Nephron (organoid): ENCODE measurements around the gene TMEM248.
A peak's percentile ranks its signal among the peaks of the same experiment; 100 is the strongest.
"Not testable (repeated sequence)": the region's sequence is repeated elsewhere in the genome, so short reads cannot be mapped to it uniquely, and the experiment has no call there.

Source experiments
- H3K27ac Mint-ChIP-seq, 3 experiments: 2 replicates each; pipeline ENCODE4 v1.8.0; 2020; ENCODE audit warnings: mixed read lengths in 3 of 3, mild to moderate bottlenecking in 2 of 3, moderate library complexity in 1 of 3
- H3K27me3 Mint-ChIP-seq: 2 replicates; pipeline ENCODE4 v1.8.0; 2021; ENCODE audit warnings: low read depth, mild to moderate bottlenecking, moderate library complexity, mixed read lengths
- H3K36me3 Mint-ChIP-seq: 2 replicates; pipeline ENCODE4 v1.8.0; 2020; ENCODE audit warnings: low read depth, mixed read lengths
- H3K4me1 Mint-ChIP-seq: 2 replicates; pipeline ENCODE4 v1.8.0; 2020; ENCODE audit warnings: mixed read lengths
- H3K4me3 Mint-ChIP-seq, 3 experiments: 2 replicates each; pipeline ENCODE4 v1.8.0; 2020; ENCODE audit warnings: mild to moderate bottlenecking in 3 of 3, mixed read lengths in 3 of 3, moderate library complexity in 2 of 3
- H3K9me3 Mint-ChIP-seq: 2 replicates; pipeline ENCODE4 v1.8.0; 2020; ENCODE audit warnings: mixed read lengths
- CTCF ChIP-seq, 3 experiments: fragments of 200-600 bp; sonication (generic); IDR thresholded peaks; one replicate each; pipeline ENCODE4 v1.5.0; 2021; ENCODE audit warnings: antibody characterized with exemption in 3 of 3; ENCODE audit not compliant: unreplicated experiment in 3 of 3

TMEM248 gene

GRCh38 chr7:66994691-66995049, 73.6 kb downstream of the TMEM248 start:
- Mint-ChIP-seq H3K27ac (peak overlapping the region; percentile 97 to 100 (median 99)), H3K36me3 (peaks cover 21% of the 10 kb centered on the region), H3K4me3 (peak overlapping the region; percentile 98)
- H3K27me3 Mint-ChIP-seq, H3K4me1 Mint-ChIP-seq, H3K9me3 Mint-ChIP-seq: not testable (repeated sequence)
- TF ChIP-seq CTCF (IDR thresholded peaks at IDR 0.05; ENCODE audit: unreplicated experiment in 3 of 3): peak in 2 of 3 experiments; percentile 22 to 42

- peaks cover 21% of the 10 kb centered on the region for H3K36me3 Mint-ChIP-seq
- H3K4me1 Mint-ChIP-seq, H3K27me3 Mint-ChIP-seq, H3K9me3 Mint-ChIP-seq: not testable (repeated sequence)
- peak in 1 of 3 experiments; percentile 31 for TF ChIP-seq CTCF (IDR thresholded peaks at IDR 0.05; ENCODE audit: unreplicated experiment in 3 of 3)
- H3K27ac Mint-ChIP-seq: peak within 1 kb of the TSS; percentile 97 to 100 (median 99)
- peak within 1 kb of the TSS; percentile 98 for H3K4me3 Mint-ChIP-seq
These were observed 74.2 kb downstream of the TMEM248 start, which contains the start of gene SBDS for GRCh38 chr7:66995050-66995776. TSS of gene SBDS (minus strand) at chr7:66995586. CDS start at chr7:66995417, 169 bp downstream.

GRCh38 chr7:66996444-66997191, 75.6 kb downstream of the TMEM248 start, which contains the start of gene TYW1:
TSS of gene TYW1 (plus strand) at chr7:66996833. CDS start at chr7:66996979, 146 bp downstream.
- H3K27ac Mint-ChIP-seq: peak within 1 kb of the TSS; percentile 90 to 100 (median 97)
- H3K4me1 Mint-ChIP-seq, H3K9me3 Mint-ChIP-seq, H3K27me3 Mint-ChIP-seq: not testable (repeated sequence)
- H3K4me3 Mint-ChIP-seq: peak within 1 kb of the TSS; percentile 91 to 98 (median 98)
- H3K36me3 Mint-ChIP-seq: peaks cover 16% of the 10 kb centered on the region

GRCh38 chr7:67000601-67001258, 79.7 kb downstream of the TMEM248 start:
- H3K27me3 Mint-ChIP-seq, H3K9me3 Mint-ChIP-seq, H3K4me1 Mint-ChIP-seq: not testable (repeated sequence)
- Mint-ChIP-seq H3K4me3 (peak overlapping the region; percentile 61 to 81 (median 79)), H3K27ac (peak overlapping the region in 2 of 3 experiments; percentile 47 to 54), H3K36me3 (peaks cover 14% of the 10 kb centered on the region)
- peak; percentile 30 to 50 (median 42) for TF ChIP-seq CTCF (IDR thresholded peaks at IDR 0.05; ENCODE audit: unreplicated experiment in 3 of 3)

GRCh38 chr7:67004145-67004544, 83.1 kb downstream of the TMEM248 start:
- not testable (repeated sequence) for H3K4me3 Mint-ChIP-seq, H3K27me3 Mint-ChIP-seq, H3K9me3 Mint-ChIP-seq, H3K27ac Mint-ChIP-seq, H3K4me1 Mint-ChIP-seq
- H3K36me3 Mint-ChIP-seq: peaks cover 38% of the 10 kb centered on the region

GRCh38 chr7:67006965-67007364, 85.9 kb downstream of the TMEM248 start:
- H3K27me3 Mint-ChIP-seq: no peaks in the 10 kb centered on the region
- no peaks in the 10 kb centered on the region for H3K9me3 Mint-ChIP-seq
- TF ChIP-seq CTCF (IDR thresholded peaks at IDR 0.05; ENCODE audit: unreplicated experiment in 3 of 3): no peak
- no peak overlapping the region for H3K4me3 Mint-ChIP-seq
- H3K4me1 Mint-ChIP-seq: no peaks in the 10 kb centered on the region
- H3K27ac Mint-ChIP-seq: no peak overlapping the region
- H3K36me3 Mint-ChIP-seq: peaks cover 46% of the 10 kb centered on the region
